Islet precursor cell (in vitro differentiated cells): Measurements from ENCODE around the gene AGGF1.
"Not testable (repeated sequence)": the region's sequence is repeated elsewhere in the genome, so short reads cannot be mapped to it uniquely, and the experiment has no call there.

Experiments used
- DNase-seq: peaks from one replicate; pipeline ENCODE4 v3.0.0-alpha.2; 2018

The AGGF1 gene

DNA sequence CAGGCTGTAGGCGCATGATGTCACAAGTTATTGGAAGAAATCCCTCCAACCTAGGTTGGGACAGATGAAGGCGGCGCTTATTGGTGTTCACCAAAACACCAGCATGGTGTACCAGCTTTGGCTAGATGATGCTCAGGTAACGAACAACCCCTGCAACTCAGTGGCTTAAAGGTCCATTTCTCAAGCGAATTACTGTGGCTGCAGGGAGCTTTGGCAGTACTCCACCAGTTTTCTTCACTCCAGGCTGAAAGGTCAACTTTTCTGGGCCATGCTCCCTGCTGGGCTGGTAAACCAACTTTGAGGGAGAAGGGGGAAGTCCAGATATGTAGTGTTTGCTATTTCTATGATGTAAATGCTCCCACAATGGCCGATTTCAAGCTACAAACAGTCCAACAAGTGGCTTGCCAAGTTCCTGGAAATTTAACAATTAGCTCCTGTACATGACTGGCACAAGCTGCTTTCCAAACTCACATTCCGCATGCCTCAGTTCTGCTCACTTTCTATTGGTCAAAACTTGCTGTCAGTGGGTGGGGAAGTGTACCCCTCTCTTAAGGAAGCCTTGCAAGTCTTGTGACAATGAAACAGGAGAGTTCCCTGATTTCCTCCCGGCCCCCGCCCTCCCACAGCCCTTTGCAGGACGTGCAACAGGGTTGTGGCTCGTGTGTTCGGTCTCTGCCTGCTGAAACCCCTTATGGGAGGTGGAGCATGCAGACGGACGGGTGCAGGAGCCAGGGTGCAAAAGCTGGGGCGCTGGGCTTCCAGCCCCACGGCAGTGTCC, 57.5 kb downstream of the AGGF1 start:
- no peak for DNase-seq

GRCh38 chr5:77095189-77095588, 65.0 kb downstream of the AGGF1 start:
- no peak for DNase-seq

DNA sequence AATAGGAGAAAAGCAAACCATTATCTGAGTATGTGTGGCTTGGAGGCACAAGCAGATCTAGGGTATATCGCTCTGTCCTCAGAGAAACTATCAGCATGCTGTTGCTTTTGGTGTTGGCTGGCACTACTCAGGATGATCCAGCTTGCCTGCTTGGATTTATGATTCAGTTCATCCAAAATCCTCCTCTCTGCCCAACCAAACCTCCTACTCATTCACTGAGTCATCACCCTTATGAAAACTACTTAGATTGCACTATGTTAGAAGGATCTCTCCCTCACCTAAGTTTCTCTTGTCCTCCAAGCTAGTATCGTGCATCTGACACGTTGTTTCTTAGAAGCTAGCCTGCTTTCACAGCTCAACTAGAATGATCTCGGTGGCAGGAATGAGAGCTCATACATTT, 71.1 kb downstream of the AGGF1 start:
- no peak for DNase-seq

DNA sequence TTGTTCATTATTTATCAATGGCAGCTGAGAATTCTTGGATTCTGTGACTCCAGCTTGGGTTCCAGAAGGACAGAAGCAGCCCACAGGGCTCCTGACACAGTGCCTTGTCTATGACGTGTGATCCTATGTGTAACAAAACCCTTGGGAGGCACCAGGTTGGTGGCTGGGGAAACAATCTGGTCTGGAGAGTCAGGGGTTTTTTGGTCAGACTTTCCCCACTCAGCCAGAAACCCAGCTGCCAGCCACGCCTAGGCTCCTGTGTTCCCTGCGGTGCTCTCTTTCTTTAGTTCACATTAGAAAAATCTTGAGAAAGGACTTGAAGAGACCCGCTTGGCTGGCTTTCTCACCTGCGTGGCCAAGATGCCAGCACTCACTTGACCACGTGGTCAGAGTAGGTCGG, 72.3 kb downstream of the AGGF1 start:
- no peak for DNase-seq

DNA sequence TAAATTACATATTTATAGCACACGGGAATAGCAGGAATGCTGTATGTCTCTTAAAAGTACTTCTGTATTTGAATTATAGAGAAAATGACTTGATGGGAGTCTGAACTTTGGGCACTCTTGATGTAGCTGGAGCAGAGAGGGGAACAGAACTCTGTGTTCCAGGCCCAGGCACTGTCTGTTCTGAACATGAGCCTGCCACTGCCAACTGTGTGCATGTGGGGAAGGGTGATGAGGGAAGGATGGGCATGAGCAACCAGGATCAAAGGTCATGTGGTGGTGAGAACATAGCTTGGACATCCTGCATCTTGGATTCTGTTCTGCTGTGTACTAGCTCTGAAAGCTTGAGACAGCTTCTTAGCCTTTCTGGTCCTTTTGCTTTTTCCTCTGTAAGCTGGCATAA, 73.3 kb downstream of the AGGF1 start:
- no peak for DNase-seq

- DNase-seq: no peak
Measured at GRCh38 chr5:77104813-77105212, 74.6 kb downstream of the AGGF1 start.

DNA sequence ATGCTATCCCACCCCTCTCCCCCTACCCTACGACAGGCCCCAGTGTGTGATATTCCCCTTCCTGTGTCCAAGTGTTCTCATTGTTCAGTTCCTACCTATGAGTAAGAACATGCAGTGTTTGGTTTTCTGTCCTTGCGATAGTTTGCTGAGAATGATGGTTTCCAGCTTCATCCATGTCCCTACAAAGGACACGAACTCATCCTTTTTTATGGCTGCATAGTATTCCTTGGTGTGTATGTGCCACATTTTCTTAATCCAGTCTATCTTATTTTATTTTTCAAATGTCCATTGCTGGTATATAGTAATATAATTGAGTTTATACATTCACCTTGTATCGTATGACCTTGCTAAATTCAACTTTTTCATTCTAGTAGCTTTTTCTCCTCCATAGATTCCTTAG, 76.8 kb downstream of the AGGF1 start:
- not testable (repeated sequence) for DNase-seq
